HG02943 (cell line): ENCODE measurements around the gene FUBP3.

Source experiments
- ATAC-seq: cut with Tn5 transposase; IDR thresholded peaks from one replicate; pipeline ENCODE4 v1.9.1; 2021; ENCODE audit warnings: mild to moderate bottlenecking, low read depth, moderate library complexity; ENCODE audit not compliant: unreplicated experiment

Gene FUBP3

DNA sequence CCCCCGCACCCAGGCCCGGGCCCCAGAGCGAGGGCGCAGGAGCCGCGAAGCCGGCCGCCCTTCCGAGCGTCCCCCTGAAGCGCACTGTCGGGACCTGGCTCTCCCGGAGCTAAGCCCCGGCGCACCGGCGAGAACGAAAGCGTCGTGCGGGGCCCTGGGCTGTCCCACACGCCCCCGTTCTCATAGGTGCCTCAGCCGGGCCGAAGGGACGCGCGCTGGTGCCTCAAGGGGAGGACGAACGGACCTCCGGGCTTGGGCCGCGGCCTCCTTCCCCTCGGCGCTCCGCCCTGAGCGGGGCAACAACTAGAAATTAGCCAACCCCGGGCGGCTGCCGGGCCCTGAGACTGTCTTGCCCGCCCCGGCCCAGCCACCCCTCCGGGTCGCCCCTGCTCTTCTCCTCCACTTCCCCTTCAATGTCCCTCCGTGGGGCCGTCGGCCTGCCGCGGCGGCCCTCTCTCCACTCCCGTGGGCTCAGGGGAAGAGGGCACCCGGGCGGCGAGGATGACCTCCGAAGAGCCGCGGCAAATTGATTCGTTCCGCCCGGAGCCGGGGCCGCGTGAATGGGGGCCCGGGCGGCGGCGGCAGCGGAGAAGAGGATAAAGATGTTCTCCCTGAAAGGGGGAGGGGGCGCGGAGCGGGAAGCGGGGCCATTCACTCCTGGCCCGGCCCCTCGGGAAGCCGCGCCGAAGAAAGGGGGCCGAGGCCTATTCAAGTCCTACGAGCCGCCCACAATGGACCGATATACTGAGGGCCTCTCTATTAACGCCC lies 81.5 kb downstream of the FUBP3 start:
- no peak for ATAC-seq

DNA sequence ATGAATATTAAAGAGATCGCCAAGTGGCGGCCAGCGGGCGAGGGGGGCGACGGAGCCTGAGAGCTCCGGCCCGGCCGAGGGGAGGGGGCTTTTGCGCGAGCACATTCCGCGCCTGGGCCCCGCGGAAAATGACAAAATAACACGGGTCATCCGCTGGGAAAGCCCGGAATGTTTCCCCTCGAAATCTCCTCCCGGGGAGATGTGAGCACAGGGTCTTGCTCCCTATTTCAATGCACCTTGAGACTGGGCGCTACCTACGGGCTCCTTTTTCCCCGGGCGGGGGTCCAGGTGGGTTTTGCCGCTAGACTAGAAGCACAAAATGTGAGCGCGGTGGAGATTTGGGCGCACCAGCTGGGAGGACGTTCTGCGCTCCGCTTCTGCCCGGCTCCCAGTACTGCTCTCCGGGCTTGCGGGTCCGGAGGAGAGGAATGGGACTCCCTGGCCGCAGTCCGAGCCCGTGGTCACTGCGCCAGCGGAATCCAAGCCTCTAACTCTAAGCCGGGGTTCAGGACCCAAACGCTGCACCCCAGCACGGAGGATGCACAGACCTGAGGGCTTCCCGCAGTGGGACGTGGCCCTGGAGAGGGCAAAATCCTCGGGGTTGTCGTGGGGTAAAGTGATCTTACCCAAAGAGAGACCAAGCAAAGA lies 82.2 kb downstream of the FUBP3 start:
- no peak for ATAC-seq

DNA sequence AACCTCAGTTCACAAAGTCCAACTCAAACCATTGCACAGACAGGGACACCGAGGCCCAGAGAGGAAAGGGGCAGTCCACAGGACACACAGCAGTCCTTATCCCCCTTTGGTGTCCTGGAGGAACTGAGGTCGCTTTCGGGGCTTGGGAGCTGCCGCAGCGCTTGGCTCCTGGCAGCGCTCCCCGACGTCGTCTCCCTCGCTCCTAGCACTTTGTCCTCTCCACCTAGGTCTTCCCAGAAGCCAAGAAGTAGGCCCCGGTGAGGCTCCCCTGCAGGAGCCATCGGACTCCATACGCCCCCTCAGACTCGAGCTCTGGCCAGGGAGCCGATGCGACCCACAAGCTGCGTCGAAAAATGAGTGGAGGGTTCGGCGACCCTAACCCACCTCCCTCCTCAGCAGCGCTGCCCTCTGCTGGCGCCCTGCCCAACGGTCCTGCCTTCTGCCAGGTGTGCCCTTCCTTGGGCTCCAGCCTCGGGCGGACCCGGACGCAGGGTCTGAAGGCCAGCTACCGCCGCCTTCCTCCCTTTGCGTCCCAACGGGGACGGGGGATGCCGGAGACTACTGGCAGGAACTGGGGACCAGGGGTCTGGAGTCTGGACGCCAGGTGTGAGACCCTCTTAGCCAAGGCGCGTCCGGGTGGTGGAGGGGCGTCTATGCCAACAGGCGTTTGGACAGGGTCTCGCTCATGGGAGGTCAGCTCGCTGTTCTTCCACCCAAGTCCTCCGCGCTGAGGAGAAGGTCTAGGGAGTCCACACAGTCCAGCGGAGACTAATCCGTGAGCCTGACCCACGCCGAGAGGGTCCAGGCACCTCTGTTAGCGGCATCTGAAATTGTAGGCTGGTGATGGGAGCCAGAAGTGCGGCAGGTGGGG lies 83.0 kb downstream of the FUBP3 start:
- no peak for ATAC-seq

DNA sequence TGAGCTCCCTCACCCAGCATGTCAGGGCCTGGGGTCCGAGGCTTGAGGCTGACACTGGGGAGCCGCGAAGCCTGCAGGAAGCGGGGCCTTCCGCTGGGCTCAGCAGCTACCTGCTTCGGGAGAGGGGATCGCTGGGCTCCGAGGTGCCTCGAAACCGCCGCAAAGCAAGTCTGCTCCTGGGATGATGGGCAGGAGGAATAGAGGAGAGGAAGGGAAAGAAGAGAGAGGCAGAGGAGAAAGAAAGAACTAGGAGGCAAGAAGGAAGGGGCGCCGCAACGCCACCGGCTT lies 83.5 kb downstream of the FUBP3 start:
- ATAC-seq: no peak

DNA sequence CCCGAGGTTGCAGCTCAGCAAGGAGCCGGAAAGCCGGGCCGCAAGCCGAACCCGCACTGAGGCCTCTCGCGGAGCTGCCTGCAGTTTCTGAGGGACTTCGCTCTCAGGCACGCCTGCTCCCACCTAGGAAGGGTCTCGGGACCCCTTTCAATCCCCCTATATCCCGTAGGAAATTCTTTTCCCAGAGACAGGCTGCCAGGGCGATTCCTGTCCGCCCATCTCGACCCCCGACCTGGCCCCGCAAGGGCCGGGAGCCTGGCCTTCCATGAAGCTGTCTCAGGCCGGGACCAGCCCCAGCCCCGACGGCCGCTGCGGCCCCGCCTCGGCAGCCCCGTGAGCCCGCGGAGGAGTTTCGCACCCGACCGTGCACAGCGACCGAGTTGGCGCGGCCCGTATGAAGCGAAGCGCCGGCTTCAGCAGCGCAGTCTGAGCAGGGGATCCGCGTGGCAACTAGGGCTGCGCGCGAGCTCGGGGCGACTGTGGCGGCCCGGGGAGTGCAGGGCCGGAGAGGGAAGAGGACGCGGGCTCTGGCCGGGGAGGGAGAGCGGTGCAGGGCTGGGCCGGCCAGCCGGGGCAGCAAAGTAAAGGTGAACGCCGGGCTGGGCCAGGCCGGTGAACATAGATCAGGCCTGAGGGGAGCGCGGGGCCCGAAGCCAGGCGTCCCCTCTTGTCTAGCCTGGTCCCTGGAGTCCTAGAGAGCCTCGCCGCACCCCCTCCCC lies 84.0 kb downstream of the FUBP3 start:
- no peak for ATAC-seq

DNA sequence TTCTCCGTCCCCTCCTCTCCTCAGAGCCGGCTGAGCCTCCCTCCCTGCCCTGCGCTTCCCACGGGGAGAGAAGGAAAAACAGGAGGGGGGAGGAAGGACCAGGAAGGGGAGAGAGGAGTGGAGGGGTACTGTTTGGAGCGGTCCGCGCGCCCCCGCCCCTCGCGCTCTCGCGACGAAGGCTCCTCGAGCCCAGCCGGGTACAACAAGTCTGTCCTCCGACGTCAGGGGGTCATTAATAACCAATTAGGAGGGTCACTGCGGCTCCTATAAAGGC lies 84.5 kb downstream of the FUBP3 start:
- no peak for ATAC-seq

DNA sequence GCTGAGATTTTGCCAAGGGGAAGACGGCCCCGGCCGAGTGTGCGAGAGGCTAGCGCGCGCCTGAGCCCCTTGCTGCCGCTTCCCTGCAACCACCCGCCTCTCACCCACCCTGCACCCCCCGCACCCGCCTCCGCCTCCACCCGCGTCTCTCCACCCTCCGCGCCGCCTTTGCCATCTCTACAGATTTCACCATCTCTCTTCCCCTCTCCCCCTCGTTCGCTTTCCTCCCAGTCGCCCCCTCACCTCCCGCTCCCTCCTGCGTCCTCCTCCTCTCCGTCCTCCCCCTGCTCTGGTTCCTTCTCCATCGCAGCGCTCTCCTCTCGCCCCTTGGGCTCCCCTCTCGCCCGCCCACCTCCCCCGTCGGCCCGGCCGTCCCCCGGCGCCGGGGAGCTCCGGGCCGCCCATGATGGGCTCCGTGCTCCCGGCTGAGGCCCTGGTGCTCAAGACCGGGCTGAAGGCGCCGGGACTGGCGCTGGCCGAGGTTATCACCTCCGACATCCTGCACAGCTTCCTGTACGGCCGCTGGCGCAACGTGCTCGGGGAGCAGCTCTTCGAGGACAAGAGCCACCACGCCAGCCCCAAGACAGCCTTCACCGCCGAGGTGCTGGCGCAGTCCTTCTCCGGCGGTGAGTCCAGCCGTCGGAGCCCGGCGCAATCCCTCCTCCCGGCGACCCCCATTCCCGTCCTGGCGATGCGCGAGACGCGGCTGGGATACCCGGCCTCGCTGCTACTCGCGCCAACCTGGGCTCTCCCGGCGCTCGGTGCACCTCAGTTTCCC lies 85.1 kb downstream of the FUBP3 start, which contains the start of gene PRDM12:
TSS of gene PRDM12 (plus strand) at position 344 of the 778 bp plus-strand sequence. CDS start at position 404, 60 bp downstream.
- ATAC-seq: no peak

DNA sequence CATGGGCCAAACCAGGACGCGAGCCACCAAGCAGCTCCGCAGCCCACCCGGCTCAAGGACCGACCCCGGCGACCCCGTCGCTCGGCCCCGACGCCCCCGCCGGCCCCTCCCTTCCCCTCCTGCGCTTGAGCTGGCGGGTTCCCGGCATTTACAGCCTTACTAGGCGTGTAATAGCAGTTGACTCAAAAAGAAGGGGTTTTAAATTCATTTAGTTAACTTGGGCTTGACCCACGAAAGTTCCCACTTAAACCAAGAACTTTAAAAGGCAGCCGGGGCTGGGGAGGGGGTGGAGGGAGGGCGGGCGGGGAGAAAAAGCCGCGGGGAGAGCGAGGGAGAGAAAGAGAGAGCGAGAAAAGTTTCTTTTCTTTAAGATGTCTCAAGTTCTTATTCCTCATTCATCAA lies 85.7 kb downstream of the FUBP3 start:
- ATAC-seq: no peak

DNA sequence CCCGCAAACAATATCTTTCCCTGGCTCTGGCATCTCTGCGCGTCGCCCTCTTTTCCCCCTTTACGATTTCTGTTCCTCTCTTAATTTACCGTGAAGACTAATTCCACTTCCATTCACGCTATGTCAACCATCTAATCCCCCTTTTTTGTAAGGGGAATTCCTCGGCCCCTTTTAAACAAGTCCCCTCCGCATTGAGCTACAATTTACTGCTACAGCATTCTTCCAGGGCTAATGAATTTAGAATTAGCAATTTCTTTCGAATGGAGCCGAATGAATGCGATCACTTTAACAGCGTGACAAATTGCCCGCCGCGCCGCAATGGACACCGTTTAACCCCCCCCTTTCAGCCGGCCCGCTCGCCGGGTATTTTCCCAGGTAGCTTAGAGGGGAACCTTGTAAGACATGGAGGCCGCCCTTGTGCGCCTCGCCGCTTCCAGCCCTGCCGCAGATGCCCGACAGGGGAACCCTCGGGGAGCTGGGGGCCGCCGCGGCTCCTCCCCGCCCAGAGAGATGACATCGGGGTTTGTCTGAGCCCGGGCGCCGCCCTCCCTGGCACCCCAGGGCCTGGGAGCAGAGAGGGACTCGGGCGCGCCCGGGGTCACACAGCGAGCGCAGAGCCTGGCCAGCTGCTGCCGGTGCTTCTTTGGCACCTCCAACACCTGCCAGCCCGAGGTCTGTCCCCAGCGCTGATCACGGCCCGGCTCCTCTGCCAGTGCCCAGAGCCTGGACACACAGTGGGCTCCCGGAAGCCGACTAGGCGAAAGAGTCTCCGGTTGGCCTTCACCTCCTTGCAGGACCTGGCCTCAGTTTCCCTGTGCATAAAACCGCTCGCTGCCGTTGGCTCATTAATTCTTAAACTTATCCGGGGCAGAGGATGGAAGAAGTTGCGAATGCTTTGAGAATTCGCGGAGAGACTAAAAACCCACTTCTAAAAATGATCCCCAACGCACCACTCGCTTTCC lies 86.3 kb downstream of the FUBP3 start:
- ATAC-seq: no peak

DNA sequence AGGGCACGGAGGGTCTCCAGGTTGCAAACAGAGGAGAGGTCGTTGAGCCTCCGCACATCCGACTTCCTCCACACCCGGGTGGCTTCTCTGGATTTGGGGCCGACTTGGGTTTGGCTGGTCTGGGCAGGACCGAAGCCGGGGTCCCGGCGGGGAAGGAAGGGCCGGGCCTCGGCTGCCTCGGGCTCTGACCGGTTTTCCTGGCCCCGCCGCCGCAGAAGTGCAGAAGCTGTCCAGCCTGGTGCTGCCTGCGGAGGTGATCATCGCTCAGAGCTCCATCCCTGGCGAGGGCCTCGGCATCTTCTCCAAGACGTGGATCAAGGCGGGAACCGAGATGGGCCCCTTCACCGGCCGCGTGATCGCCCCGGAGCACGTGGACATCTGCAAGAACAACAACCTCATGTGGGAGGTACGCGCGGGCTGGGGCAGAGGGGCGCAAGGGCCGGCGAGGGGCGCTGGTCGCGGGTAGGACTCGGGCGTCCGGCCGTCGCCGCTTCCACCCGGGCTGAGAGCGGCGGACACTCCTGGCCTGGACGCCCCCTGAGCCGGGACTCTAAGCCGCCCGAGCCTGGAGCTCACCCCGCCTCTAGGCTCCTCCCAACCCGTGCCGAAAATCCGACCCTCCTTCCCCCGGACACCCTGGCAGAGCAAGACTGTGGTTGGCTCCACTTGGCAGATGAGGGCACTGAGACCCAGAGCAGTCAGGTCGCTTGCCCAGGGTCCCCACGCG lies 87.2 kb downstream of the FUBP3 start:
- no peak for ATAC-seq

DNA sequence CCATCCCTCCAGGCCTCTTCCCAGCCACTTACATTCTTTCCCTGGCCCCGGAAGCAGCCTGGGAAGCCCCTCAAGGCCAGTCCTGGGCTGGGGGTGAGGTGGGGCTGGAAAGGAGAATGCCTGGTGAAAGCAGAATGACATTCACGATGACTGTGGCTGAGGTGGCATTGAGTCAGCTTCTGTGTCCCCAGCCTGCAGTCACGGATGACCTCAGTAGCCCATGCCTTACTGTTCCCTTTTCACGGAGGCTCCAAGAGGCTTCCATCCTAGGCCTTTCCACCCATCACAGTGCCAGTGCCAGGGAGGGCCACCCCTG lies 87.7 kb downstream of the FUBP3 start:
- no peak for ATAC-seq

DNA sequence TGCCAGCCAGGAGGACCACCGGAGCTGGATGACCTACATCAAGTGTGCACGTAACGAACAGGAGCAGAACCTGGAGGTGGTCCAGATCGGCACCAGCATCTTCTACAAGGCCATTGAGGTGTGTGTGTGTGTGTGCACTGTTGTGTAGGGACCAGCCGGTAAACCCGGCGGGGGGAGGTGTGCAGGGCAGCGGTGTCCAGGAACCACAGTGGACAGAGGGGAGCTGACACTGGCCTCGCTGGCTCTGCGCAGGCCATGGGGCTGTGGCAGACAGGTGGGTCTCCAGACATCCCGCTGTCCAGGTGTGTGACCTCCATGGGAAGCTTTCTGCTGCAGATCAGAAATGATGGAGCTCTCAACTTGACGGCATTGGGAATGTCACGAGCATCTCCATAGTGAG lies 88.8 kb downstream of the FUBP3 start:
- ATAC-seq: no peak

DNA sequence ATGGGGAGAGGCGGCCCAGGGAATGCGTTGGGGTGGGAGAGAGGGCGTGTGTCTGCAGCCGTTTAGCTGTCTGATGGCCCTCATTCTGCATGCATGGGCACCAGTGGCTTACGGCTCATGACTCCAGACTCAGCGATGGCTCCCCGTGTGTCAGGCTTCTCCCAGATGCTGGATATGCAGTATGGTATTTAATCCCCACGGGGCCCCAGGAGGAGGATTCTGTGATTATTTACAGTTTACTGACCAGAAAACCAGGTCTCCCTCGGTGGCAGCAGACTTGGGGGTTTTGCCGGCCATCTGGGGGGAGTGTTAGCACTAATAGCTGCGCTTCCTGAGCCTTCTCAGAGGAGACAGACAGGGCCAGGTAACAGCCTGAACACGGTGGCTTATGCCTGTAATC lies 89.3 kb downstream of the FUBP3 start:
- no peak for ATAC-seq

DNA sequence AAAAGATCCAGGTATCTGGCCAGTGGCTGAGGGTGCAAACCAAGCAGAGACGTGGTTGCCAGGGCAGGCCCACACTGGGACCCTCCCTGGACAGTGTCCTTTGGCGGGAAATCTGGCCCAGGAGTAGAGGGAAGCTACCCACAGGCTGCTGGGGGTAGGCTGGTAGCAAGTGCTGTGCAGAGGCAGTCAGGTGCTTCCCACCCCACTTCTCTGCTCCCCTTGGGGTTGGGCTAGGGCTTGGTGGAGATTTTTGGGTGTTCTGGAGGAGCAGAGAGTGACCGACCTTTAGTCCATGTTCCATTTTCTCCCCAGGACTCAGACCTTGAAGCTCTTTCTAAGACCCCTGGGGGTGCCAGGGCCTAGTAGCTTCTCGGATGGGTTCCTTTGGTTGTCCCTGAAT lies 90.6 kb downstream of the FUBP3 start:
- no peak for ATAC-seq

DNA sequence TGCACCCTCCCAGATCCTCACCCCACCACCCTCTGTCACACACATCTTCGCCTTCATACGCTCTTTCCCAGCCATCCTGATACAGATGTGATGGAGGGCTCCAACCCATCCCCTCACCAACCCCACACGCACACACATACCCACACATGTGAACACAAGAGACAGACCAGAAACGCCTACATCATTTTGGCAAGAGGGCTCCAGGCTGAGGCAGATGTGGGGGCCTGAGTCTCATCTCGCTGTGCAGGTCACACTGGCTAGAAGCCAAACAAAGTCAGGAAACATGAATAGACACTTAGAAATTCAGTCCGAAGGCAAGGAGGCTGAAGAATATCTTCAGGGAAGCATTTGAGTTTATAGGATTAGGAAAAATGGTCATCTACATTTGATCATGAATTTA lies 91.3 kb downstream of the FUBP3 start:
- no peak for ATAC-seq

DNA sequence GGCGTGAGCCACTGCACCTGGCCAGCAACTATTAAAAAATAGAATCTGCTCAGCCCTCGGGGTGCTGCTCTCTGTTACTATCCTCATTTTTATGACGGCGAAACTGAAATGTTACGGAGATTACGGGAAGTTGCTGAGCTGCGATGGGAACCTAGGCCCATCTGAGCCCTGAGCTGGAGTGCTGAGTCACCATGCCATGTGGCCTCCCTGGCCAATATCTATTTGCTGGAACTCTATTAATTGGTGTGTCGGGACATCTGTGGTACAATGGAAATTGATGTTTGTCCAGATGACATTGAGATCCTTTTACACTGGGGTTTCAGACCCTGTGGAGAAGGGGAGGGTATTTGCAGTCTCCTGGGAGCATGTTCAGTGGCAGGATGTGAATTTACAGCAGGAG lies 93.1 kb downstream of the FUBP3 start:
- no peak for ATAC-seq

DNA sequence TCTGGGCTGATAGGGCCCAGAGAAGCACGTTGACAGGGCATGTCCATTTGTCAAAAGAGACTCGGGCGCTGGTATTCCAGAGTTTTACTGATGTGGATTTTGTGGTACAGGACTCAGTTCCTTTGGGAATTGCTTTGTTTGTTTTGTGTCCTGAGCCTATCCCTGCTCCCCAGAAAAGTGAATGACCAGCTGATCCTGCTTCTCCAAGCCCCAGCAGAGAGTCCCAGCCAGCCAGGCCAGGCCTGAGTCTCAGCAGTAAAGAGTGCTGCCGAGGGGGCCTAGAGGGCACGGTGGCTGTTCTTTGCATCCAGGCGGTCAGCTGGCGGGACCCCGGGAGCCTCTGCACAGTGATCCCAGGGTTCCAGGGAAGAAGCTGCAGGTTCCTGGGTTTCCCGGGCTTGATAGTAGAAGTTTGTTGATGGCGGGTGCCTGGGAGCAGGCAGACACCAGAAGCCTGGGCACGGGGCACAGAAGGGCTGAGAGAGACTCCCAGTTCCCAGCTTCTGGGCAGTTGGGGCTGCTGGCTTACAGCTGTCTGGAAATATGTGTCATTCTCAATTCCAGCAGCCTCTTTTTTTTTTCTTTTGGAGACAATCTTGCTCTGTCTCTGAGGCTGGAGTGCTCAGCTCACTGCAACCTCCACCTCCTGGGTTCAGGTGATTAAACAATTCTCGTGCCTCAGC lies 93.7 kb downstream of the FUBP3 start:
- no peak for ATAC-seq

DNA sequence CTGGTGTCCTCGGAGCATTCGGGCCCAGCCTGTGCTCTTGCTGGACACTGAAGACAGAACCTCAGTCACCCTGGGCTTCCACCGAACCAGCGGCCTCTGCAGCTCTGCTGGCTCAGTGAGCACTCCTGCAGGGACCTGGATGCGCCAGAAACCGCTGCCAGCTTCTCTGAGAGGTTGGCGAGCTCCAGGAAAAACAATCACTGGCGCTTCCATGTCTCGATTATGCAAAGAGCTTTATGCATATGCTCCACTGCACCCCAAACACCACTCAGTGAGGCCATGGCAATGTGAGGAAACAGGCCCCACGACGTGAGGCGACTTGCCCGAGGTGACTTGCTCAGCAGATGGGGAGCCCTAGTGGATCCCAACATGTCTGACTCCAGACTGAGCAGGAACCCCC lies 96.0 kb downstream of the FUBP3 start:
- no peak for ATAC-seq
